Spleen (tissue), 7 donors: ENCODE measurements around the gene PXDN.

ENCODE experiments used
- CTCF ChIP-seq, 11 experiments: fragments of 200-600 bp in 7 of 11; fragments of 450-650 bp in 4 of 11; sonication (generic) in 4 of 11; IDR thresholded peaks in 8 of 11; conservative IDR thresholded peaks in 3 of 11; 1 replicate in 7 of 11; 2 replicates in 4 of 11; pipeline versions ENCODE4 v1.4.0 to v1.8.0; 2016 to 2021; ENCODE audit warnings: antibody characterized with exemption in 11 of 11, inconsistent platforms in 4 of 11, mild to moderate bottlenecking in 1 of 11
- POLR2AphosphoS5 ChIP-seq, 3 donors: sonication (generic); formaldehyde crosslinking; IDR thresholded peaks; one replicate each; pipeline ENCODE4 v1.5.1; 2017; ENCODE audit warnings: antibody characterized with exemption in 3 of 3
- donor health status: DM: no; HTN: no; CAD: no; lungs with moderate emphysema.
- donor health status: DM: no; HTN: no; CAD: no.
- donor health status: DM: no; HTN: no; CAD: no.

GRCh38 chr2:1591461-1591770, 152.9 kb downstream of the PXDN start:
- TF ChIP-seq CTCF (IDR thresholded peaks at IDR 0.05 in 8 of 11, conservative IDR thresholded peaks at IDR 0.05 in 3 of 11) (no peak), POLR2AphosphoS5 (IDR thresholded peaks at IDR 0.05) (no peak)
